Middle frontal gyrus (tissue), 1 donor: ENCODE data around the gene CUX1.
"Not testable (repeated sequence)": the region's sequence is repeated elsewhere in the genome, so short reads cannot be mapped to it uniquely, and the experiment has no call there.

Source experiments
- DNase-seq: peaks from one replicate; pipeline ENCODE4 v3.0.0-alpha.2; 2015; ENCODE audit warnings: low spot score; ENCODE audit errors: extremely low spot score

The CUX1 gene

DNA sequence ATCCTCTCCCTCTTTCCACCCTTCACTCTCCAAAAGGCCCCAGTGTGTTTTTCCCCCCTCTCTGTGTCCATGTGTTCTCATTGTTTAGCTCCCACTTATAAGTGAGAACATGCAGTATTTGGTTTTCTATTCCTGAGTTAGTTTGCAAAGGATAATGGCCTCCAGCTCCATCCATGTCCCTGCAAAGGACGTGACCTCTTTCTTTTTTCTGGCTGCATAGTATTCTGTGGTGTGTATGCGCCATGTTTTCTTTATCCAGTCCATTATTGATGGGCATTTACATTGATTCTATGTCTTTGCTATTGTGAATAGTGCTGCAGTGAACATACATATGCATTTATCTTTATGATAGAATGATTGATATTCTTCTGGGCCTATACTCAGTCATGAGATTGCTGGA is 31.9 kb downstream of the CUX1 start:
- DNase-seq: not testable (repeated sequence)

DNA sequence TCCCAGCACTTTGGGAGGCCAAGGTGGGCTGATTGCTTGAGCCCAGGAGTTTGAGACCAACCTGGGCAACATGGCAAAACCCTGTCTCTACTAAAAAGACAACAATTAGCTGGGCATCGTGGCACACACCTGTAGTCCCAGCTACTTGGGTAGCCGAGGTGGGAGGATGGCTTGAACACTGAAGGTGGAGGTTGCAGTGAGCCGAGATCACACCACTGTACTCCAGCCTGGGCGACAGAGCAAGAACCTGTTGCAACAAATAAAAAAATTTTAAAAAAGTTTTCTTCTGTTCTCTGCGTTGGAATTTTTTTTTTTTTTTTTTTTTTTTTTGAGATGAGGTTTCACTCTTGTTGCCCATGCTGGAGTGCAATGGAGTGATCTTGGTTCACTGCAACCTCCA is 34.9 kb downstream of the CUX1 start:
- not testable (repeated sequence) for DNase-seq

DNA sequence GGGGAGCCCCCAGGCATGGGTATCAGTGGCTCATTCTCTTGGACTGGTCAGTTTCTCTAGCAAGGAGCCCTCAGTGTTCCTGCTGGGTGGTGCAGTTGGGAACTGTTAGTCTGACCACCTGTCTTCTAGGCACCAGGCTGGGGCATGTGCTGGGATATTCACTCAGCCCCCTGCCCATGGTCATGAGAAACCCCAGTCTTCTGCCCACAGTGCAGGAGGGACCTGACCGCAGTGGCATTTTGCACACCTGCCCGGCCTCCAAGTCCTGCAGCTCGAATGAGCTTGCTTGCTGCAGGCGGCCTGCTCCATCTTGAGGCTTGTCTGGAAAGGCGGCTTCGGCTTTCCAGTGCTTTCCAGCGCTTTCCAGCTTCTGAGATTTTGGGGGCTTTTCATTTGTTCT is 36.3 kb downstream of the CUX1 start:
- no peak for DNase-seq

DNA sequence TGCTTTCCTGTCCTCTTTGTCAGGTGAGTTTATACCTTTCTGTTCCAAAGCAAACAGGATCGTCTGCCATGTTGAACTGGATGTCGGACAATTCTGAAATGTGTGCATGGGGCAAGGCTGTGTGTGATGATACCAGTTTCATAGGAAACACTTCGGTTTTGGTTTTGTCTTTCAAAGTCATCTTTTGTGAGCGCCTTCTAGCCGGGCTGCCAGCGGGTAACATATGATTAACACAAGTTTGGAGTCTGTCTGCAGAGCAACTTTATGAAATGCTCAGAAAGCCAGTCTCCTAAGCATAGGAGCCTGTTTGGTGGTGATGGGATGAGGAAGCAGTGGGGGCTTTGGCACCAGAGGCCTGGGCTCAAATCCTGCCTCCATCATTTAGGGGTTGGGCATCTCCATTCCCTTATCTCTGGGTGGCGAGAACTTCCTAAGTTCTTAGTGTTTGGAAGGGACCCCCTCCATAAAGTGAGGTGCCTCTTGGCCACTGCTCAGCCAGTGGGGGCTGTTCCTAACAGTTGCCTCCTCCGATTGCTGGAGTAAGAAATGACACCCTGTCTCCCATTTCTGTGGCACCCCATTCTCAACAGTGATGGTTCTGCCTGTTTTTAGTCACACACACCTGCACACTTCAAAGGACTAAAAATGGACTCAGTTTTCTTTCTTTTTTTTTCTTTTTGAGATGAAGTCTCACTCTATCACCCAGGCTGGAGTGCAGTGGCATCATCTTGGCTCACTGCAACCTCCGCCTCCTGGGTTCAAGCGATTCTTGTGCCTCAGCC is 36.8 kb downstream of the CUX1 start:
- no peak for DNase-seq

DNA sequence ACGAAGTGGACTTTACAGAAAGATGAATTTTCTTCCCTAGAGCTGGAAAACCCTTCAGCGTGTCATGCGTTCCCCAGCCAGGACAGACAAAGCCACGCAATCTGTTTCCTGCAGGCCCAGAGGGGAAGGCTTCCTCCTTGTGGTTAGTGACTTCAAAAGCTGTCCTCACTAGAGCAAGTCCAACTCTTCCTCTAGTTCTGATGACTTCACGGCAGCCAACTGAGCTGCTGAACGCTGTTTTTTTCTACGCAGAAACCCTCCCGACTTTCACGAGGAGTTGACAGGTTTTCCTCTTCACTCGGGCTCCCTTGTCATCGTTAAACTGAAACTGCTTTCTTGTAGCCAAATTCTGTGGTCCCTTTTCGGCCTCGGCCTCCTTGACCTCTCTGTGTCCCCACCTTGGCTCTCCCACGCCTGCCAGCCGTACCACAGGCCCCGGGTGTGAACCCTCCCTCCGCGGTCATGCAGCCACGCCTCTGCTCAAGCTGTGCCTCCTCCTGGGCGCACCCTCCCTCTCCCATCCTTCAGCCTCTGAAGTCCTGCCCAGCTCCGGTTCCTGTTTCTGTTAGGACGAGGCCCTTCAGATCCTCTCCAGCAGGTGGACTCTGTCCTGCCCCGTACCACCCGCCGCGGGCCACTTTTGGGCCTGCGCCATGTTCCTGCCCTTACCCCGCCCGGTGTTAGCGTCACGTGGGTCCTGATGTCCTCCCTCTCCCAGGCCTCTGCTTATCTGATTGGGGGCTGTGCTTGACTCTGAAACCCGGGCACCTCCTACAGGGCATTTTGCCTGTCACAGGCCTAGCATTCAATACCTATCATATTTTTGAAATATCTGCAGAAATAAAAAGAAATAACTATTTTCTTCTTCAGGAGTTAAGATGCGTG is 39.3 kb downstream of the CUX1 start:
- no peak for DNase-seq

DNA sequence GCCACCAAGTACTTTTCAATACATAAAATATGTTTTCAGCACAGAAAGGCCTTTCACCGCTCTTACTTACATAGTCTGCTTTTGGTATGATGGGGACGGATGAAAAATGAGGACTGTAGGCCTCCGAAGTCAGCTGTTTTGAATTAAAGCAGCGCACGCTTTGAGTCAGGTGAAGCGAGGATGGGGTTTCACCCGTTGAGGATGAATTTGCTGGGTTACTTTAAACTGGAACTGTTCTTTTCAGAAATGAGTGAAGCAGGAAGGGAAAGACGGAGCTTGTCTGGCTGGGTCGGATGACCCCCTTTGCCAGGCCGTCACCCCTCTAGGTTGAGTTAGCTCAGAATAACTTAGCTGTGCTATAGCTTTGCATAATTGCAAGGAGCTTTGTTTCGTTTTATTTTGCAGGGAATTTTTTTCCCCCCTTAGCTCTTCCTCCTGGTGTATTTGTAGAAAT is 40.0 kb downstream of the CUX1 start:
- no peak for DNase-seq

DNA sequence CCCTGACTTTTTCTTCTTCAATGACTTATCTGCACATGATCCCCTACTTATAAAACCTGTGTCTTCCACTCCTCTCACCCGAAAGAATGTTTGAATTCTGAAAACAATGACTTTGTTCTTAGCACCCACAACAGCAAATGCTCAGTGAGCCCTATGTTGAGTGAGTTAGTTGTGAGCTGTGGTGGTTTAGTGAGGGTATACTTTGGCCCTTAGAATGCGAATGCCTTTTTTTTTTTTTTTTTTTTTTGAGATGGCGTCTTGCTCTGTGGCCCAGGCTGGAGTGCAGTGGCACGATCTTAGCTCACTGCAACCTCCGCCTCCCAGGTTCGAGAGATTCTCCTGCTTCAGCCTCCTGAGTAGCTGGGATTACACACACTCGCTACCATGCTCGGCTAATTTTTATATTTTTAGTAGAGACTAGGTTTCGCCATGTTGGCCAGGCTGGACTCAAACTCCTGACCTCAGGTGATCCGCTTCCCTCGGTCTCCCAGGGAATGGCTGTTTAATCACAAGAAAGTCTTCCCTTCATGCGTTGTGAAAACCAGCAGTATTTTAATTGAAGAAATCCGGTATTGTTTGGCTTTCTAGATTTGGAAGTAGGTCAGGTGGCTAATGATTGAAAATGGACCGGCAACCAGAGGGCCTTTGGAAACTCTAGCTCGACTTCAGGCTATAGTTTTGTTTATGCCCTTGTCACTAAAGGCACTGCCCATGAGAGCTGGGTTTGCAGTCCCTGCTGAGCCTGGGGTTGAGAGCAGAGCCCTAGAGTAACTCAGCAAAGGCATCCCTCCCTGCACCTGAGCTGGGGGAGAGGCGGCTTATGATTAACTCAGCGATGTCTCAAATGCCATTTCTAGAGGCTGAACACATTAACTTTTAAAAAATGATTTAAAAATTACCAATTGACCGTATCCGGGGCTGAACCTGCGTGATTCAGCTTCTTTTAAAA is 41.3 kb downstream of the CUX1 start:
- DNase-seq: no peak

DNA sequence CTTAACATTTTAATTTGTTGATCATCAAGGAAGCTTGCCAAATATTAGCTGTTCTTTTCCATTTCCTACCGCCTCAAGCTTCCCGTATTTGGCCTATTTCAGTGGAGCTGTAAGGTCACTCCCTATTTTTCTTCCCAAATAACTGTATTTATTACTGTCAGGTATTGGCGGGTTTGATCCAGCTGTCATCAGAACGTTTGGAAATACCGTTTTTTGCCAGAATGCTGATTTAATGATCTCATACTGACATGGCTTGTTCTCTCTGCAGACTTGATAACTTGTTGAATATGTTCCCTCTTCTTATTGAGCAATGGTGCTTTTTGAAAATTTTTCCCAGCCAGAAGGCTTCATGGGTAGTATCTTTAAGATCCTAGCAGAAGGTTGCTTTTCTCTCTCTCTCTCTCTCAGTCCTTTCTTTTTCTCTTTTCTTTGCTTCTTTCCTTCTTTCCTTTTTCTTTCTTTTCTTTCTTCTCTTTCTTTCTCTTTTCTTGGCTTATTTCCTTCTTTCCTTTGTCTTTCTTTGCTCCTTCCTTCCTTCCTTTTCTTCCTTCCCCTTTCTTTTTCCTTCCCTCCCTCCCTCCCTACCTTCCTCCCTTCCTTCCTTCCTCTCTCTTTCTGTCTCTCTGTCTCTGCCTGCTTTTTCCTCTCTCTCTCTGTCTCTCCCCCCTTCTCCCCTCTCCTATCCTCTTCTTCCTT is 42.1 kb downstream of the CUX1 start:
- DNase-seq: no peak

DNA sequence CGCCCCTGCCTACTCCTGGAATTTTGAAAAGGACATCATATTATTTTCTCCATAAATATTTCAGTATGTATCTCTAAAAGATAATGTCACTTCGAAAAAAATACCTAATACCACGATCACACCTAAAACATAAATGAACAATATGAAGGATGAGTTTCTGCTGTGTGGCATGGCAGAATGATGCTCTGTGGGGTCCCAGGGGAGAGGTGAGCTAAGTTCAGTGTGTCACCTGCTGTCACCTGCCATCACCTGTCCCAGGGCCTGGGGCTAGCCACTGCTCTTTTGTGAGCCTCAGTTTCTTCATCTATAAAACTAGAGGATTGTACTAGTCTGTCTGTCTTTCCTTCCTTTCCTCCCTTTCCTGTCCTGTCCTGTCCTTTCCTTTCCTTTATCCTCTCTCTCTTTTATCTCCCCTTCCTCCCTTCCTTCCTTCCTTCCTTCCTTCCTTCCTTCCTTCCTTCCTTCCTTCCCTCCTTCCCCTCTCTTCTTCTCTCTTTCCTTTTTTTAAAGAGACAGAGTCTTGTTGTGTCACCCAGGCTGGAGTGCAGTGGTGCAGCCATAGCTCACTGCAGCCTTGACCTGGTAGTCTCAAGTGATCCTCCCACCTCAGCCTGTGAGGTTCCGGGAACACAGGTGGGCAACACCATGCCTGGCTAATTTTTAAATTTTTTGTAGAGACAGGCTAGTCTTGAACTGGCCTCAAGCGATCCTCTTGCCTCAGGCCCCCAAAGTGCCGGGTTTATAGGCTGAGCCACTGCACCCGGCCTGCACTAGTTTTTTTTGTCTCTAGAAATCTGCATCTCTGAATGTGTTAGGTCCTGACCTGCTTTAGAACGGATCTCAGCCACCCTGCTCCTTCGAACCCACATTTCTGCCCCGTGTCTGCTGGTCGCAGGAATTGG is 43.1 kb downstream of the CUX1 start:
- DNase-seq: no peak

DNA sequence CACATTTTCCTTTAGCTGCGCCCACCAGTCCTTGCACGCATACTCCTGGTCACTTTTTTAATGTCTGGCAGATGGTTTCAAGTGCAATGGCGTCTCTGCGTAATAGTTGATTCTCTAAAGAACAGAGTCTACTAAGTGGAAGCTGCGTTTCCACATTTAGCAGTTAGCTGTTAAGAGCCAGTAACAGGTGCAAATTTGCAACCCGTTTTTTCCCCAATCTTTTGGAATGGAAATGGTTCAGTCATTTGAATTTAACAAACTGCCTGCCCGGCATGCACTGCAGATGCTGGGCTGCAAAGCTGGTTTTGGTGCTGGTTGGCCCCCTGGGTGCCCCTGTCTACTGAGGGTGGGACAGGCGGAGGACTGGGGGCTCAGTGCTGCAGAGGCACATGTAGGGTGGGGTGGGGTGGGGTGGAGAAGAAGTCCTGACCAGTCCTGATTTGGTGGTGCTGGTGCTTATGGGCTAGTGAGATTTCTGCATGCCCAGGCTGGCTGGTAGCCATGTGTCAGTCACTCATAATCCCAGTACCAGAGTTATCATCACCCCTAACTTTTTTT is 43.9 kb downstream of the CUX1 start:
- DNase-seq: no peak

DNA sequence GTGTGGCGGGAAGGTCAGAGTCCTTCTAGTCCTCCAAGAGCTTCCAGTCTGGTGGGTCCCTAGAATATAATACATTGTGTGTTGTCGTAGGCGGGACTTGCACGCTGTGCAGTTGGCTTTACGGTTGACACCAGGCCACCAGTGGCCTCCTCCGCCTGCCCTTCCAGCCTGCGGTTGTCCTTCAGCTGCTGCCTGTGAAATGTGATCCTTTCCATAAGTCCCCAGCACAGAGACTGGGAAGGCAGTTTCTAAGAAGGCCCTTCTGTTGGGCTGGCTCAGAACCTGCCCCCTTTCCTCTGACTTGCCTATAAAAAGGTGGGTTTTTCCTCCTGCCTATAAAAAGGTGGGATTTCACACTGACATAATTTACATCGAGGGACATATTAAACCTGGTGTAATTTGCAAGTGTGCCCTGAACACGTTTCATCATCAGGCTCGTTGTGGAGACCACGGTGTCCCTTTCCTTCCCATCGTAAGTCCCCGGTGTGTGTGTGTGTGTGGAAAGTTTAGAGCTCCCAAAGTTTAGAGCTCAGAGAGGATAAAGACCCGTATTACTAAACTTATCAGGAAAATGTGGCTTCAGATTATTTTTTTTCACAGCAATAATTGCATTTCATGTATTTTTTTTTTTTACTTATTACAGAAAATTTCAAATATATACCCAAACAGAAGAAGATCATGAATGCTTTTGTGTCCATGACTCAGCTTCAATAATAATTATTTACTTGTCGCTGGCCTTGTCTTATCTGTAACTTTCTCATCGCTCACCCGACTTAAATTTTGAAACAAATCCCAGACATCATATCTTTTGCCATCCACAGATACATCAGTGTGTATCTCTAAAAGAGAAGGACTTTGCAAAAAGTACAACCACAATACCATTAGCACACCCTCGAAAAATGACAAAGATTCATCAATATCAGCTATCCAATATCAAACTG is 45.1 kb downstream of the CUX1 start:
- DNase-seq: no peak

DNA sequence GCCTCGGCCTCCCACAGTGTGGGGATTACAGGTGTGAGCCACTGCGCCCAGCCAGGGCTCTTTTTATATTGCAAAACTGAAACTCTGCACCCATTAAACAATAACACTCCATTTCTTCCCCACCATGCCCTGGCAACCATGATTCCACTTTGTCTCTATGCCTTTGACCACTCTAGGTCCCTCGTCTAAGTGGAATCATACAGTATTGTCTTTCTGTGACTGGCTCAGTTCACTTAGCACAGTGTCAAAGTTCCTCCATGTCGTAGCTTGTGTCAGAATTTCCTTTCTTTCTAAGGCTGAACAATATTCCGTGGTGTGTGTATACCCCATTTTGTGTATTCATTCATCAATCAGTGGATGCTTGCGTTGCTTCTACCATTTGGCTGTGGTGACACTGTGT is 46.2 kb downstream of the CUX1 start:
- no peak for DNase-seq

DNA sequence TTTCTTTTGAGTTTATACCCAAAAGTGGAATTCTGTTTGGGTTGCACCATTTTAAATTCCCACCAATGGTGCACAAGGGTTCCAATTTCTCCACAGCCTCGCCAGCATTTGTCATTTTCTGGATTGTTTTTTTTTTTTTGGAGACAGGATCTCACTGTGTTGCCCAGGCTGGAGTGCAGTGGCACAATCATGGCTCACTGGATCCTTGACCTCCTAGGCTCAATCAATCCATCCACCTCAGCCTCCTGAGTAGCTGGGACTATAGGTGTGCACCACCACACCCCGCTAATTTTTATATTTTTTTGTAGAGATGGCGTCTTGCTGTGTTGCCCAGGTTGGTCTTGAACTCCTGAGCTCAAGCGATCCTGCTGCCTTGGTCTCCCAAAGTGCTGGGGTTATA is 46.6 kb downstream of the CUX1 start:
- DNase-seq: no peak

DNA sequence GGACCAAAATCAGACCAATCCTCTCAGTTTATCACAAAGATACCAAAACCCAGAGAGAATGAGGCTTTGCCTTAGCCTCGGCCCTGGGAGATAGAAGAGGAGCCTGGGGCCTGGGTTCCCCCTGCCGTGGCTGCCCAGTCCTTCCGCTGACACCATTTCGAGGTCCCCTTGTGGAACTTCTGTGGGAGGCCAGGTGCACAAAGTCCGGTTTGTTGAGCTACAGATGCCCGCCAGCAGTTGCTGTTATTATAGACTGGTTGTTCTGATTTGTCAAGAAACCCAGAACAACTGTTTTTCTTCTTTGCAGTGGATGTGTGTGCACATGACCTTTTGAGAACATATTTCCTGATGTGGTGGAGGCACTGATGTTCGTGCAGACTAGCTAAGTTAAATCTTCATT is 47.6 kb downstream of the CUX1 start:
- DNase-seq: no peak

DNA sequence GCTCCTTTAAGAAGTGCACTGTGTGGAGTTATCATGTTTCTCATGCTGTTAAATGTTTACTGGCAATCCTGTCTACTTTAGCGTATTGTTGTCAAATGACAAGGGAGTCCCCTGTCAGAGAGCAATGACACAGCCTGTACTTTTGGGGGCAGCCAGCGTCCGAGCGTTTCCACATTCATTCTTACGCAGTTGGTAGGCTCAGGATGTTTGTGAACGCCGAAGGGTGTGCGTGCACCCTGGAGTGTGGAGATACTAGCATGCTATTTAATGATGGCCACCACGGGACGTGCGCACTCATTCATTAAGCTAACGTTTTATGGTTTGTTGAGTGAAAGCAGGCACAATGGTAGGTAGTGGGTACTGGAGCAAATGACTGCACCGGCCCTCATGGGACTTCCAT is 48.0 kb downstream of the CUX1 start:
- no peak for DNase-seq

DNA sequence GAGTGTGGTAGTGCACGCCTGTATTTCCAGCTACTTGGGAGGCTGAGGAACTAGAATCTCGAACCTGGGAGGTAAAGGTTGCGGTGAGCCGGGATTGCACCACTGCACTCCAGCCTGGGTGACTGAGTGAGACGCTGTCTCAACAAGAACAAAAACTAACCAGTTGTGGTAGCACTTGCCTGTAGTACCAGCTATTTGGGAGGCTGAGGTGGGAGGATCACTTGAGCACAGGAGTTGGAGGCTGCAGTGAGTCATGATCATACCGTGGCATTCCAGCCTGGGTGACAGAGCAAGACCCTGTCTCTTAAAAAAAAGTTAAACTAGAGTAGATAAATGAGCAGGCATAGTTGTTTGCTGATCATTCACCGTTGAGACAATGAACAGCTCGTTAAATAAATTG is 48.9 kb downstream of the CUX1 start:
- no peak for DNase-seq

DNA sequence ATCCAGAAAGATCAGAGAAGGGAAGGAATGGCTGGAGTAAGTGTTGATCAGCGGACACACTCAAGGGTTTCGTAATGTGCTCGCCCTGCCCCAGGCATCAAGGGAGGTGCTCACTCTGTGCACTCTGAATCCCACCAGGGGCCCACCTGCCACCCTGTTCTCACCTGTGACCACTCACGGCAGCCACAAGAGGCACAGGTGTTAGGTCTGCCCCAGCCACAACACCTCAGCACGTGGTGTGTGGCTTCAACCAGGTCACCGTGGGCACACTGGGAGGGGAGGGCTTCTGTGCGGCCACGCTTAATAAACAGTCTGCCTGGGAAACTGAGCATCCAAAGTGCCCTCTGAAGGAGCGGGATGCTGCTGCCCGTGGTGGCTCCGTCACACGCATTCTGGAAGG is 49.8 kb downstream of the CUX1 start:
- no peak for DNase-seq

DNA sequence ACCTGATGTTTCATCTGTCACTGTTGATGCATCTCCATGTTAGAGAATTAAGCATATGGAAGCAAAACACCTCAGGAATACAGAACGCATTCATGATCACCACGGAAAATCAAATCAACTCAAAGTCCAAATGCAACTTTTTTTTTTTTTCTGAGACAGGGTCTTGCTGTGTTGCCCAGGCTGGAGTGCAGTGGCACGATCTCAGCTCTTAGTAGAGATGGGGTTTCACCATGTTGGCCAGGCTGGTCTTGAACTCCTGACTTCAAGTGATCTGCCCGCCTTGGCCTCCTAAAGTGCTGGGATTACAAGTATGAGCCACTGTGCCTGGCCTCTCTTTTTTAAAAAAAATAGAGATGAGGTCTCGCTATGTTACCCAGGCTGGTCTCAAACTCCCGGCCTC is 50.3 kb downstream of the CUX1 start:
- not testable (repeated sequence) for DNase-seq
